HG03095 (cell line): Measurements from ENCODE around the gene SCN4A.
"Not testable (repeated sequence)": the region's sequence is repeated elsewhere in the genome, so short reads cannot be mapped to it uniquely, and the experiment has no call there.

Source experiments
- ATAC-seq: cut with Tn5 transposase; IDR thresholded peaks from one replicate; pipeline ENCODE4 v1.9.1; 2021; ENCODE audit warnings: moderate library complexity; ENCODE audit not compliant: unreplicated experiment

SCN4A gene

GRCh38 chr17:63939401-63939800 is 33.3 kb downstream of the SCN4A start:
- ATAC-seq, result no peak

DNA sequence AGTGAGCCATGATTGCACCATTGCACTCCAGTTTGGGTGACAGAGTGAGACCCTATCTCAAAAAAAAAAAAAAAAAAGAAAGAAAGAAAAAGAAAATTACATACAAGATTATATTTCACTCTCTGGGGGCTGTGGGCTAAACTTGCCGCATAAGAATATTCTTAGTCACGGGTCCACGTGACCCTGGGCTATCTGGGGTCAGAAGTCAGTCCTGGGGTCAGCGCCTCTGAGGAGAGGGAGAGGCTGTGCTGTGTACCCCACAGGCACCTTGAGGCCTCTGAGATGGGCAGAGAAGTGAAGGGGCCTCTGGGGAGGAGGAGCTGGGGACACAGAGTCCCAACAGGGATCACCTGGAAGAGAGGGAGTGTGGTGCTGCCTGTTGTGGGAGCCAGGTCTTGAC is 34.8 kb downstream of the SCN4A start:
- ATAC-seq, result no peak

- ATAC-seq, result no peak
Measured at GRCh38 chr17:63937319-63937718, 35.4 kb downstream of the SCN4A start.

GRCh38 chr17:63934183-63935112 is 38.3 kb downstream of the SCN4A start:
- no peak for ATAC-seq

DNA sequence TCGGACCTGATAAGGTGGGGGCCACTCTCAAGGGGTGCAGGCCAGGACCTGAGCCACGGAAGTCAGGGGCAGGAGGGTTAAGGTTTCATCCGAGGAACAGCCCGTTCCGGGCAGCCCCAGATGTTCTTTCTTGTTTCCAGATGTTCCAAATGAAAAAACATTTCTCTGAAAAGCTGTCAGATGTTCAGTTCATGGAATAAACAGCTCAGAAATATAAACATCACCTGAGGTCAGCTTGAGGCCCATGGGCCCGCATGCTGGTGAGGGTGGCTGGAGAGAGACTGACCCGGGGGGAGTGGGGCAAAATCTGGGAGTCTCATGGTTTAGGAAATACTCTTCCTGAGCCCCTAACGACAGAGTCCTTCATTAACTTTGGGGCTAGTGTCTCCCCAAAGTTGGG is 39.1 kb downstream of the SCN4A start:
- ATAC-seq, result no peak

- ATAC-seq, result peak; percentile 7
Measured at GRCh38 chr17:63932721-63933120, 40.0 kb downstream of the SCN4A start.

DNA sequence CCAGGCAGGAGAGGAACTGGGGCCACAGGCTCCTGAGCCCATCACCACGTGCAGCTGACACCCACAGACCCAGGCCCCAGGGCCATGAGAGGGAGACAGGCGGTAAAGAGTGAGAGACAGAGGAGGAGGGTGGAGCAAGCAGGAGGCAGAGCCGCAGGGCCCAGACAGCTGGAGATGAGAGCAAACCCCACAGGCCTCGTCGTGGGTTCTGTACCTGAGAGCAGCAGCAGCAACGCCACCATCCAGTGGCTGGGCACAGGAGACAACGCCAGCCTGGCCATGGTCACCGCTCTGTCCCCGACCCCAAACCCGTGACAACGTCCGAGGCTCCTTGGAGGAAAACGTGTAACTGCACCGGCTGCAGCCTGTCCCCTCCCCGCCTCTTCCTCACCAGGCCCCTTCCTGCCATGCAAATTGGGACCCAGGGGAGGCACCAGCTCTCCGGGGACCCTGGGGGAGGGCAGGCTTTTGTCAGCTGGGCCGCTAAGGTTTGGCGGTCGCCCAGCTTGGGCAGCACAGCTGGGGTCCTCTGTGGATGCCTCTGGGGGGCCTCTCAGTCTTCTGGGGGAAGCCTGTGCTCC is 40.6 kb downstream of the SCN4A start, which contains the start of gene CD79B:
Gene CD79B, minus strand, starts transcription at position 351 of the 581 bp plus-strand sequence. Its CDS starts 70 bp downstream, at position 281.
- peak; percentile 83 for ATAC-seq

GRCh38 chr17:63930951-63931575 is 41.7 kb downstream of the SCN4A start:
- ATAC-seq, result no peak

DNA sequence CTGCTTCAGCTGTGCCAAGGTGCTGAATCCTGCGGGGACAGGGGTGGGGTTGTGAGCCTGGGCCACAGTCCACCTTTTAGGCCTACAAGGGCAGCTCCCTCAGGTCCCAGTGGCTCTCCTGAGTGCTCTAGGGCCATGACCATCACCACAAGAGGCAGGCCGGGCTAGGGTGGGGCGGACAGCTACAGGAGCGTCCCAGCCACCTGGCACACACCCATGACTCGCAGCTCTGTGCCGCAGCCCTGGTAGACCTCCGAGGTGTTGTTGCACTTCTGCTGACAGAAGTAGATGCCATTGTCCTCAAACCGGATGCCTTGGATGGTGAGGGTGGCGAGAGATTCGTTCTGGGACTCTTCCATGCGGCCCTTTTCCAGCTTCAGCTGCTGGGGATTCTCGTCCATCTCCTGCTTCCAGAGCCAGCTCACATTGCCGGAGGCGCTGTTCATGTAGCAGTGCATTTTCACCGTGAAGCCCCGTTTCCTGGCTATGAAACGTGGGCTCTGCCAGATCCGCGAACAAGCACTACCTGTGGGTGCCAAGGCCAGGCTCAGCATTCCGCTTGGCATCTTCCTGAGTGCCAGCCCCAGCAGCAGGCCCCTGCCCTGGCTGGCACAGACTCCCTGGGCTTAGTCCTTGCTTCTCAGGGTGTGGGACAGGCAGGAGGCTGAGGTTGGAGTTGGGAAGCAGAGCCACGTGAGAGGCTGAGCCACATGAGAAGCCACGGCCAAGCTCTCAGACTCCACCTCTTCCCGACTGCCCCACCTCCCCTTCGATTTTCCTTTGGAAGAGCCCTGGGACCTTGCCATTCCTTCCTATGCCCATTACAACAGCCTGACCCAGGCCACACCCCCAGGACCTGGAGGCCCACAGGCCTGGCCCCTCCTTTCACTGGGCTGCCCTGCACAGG is 42.6 kb downstream of the SCN4A start:
- no peak for ATAC-seq

GRCh38 chr17:63928966-63929695 is 43.6 kb downstream of the SCN4A start:
- no peak for ATAC-seq

- no peak for ATAC-seq
Measured at GRCh38 chr17:63928172-63928666, 44.5 kb downstream of the SCN4A start.

DNA sequence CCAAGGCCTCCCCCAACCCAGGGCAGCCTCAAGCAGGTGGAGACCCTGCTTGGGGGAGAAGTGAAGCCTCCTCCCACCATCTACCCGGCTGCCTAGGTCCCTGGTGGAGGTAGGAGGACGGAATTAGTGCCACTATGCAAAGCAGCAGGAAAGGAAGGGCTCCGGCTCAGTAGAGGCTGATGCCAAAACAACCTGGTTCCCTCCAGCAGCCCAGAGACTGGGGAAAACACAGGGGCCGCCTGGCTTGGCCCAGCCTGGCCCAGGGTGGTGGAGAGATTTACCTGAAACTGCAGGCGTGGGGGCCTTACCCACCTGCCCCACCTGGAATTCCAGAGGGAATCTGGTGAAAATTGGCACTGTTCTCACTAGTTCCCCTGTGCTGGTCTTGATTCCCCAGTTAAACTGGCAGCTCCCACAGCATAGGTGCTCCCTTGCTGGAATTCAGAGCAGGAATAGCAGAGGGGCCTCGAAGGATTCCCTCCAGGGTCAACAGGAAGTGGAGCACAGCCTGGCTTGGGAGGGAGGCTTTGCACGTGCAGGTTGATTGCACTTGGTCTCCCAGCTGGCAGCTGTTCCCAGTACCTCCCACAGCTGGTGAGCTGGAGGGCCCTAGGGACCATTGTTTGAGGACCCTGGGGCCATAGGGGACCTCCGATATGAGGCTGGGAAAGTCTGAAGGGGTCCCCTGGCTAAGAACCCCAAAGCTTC is 45.1 kb downstream of the SCN4A start:
- no peak for ATAC-seq

DNA sequence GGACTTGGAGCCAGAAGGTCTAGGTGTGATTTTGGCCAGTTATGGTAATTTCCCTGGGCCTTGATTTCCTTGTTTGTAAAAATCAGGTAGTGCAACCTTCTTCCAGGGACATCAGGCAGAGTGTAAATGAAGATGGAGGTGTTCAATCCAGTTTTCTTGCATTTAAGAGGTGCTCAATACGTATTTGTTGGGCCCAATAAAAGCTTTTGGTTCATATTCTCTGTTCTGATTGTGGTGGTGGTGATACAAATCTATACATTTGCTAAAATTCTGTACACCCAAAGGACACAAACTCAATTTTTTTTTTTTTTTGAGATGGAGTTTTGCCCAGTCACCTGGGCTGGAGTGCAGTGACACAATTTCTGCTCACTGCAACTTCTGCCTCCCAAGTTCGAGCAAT is 46.6 kb downstream of the SCN4A start:
- no peak for ATAC-seq

DNA sequence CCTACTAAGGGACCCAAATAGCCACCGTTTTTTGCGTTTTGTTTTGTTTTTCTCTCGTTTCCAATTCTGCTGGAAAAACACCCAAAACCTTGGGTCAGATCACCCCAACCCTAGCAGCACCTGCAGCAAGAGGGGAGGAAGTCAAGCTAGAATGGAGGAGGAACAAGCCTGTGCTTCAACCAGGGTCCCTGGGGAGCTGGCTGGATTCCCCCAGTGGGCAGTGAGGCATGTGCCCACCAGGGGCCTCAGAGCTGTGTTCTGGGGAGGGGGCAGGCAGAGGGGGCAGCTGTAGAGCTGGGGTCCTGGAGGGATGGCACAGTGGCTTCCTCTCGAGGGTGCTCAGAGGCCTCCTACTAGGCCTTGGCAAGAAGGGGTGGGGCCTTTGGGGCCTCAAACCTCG is 47.1 kb downstream of the SCN4A start:
- ATAC-seq, result no peak

DNA sequence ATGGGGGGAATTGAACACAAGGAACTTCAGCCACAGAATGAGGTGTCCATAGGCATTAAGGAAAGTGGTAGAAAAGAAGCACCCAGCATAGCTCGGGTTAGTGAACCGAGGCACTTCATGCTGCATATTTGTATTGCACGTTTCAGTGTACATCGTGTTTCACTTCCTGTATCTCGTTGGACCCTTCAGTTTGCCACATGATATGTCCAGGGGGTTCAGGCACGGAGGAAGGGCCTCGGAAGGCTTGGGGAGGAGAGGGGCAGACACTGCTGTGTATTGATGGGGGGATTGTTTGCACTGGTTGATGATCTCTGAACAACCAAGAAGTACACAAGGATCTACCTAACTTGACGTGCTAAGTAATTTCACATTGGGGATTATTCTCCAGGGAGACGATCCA is 50.3 kb downstream of the SCN4A start:
- ATAC-seq, result not testable (repeated sequence)

GRCh38 chr17:63920779-63921178 is 51.9 kb downstream of the SCN4A start:
- not testable (repeated sequence) for ATAC-seq

- not testable (repeated sequence) for ATAC-seq
Measured at GRCh38 chr17:63920050-63920449, 52.7 kb downstream of the SCN4A start.

- no peak for ATAC-seq
Measured at GRCh38 chr17:63919311-63919723, 53.4 kb downstream of the SCN4A start.

GRCh38 chr17:63918789-63919305 is 53.9 kb downstream of the SCN4A start, which contains the start of gene GH1:
GH1 (minus strand) TSS chr17:63918839; CDS start chr17:63918776, 63 bp downstream.
- ATAC-seq, result not testable (repeated sequence)
